ENCODE measurements around the gene PALM. TPM values are rescaled to one million over a fixed set of nuclear protein-coding genes. Genes with fewer than 3 reads are reported as not detected.

Gene PALM, protein sequence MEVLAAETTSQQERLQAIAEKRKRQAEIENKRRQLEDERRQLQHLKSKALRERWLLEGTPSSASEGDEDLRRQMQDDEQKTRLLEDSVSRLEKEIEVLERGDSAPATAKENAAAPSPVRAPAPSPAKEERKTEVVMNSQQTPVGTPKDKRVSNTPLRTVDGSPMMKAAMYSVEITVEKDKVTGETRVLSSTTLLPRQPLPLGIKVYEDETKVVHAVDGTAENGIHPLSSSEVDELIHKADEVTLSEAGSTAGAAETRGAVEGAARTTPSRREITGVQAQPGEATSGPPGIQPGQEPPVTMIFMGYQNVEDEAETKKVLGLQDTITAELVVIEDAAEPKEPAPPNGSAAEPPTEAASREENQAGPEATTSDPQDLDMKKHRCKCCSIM
- 11.4 to 15.5 TPM (median 14.4 TPM) in 5 replicates for total RNA-seq (2022; extraction: Qiagen RNA extraction)

DNA sequence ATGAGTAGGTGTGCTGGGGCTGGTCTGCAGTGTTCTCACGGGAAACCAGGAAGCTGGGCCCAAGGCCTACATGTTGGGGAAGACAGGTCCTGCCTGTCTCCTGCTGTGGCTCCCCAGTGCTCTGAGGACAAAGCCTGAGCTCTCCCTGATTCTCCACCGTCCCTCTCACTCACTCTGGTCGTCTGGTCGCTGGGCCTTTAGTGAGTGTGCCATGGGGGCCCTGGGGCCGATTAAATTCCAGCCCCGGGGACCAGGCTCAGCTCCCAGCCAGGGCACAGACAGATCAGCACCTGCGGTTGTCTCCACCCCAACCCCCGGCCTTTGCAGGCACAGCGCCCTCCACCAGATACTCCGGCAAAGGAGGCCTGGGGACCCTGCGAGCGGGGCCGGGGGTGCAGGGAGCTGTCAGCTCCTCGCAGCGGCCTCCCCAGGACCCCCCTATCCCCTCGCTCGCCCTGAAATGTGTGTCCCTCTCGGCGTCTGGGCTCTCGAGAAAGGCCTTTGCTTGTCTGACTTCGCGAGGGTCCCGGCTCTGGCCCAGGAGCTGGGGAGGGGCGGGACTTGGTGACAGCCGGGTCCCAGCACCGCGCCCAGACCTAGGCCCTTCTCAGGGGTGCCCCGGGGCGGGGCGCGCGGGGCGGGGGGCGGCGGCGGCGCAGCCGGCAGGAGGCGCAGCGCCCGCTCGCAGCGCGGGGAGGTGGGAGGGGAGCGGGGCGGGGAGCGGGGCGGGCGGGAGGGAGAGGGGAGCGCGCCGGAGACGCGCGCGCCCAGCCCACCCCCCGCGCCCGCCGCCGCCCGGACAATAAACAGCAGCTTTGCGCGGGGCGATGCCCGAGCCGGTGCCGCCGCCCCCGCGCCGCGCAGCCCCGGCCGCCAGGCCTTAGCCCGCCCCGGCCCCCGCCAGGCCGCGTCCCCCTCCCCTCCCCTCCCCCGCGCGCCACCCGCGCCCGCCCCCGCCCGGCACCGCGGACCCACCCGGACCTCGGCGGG lies at the start of gene PALM:
Gene PALM, plus strand, starts transcription at position 782 of the 990 bp plus-strand sequence. CDS start 212 bp downstream, outside the sequence.

DNA sequence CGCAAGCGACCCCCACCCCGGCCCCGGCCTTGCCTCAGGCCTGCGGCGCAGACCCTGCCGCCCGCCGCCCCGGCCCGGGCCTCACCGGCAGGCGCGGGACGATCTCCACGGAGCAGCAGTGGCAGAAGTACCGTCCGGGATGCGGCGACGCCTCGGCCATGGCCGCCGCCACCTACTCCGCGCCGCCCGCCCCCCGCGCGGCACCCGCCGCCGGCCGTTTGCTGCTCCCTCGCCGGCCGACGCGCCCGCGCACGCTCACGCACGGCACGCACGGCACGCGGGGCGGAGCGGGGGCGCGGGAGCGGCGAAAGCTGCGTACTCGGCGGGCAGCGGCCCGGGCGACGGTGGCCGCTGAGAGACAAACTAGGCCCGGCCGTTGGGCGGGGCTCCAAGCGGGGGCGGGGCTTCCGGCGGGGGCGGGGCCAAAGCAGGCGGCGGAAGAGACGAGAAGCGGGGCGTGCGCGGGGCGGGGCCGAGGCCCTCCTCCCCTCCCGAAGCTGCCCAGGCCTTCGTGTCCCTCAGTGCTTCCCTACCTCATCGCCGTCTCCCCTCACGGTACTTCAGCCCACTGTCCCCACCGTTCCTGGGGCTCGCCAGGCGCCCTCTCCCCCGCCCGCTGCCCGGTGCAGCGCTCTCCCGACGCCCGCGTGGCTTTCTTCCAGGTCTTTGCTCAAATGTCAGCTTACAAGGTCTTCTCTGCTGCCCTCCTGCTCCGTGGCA lies 45.6 kb upstream of the PALM start, which contains the start of gene RNF126:
Gene RNF126, minus strand, starts transcription at position 253 of the 720 bp plus-strand sequence. Its CDS starts 93 bp downstream, at position 160.

DNA sequence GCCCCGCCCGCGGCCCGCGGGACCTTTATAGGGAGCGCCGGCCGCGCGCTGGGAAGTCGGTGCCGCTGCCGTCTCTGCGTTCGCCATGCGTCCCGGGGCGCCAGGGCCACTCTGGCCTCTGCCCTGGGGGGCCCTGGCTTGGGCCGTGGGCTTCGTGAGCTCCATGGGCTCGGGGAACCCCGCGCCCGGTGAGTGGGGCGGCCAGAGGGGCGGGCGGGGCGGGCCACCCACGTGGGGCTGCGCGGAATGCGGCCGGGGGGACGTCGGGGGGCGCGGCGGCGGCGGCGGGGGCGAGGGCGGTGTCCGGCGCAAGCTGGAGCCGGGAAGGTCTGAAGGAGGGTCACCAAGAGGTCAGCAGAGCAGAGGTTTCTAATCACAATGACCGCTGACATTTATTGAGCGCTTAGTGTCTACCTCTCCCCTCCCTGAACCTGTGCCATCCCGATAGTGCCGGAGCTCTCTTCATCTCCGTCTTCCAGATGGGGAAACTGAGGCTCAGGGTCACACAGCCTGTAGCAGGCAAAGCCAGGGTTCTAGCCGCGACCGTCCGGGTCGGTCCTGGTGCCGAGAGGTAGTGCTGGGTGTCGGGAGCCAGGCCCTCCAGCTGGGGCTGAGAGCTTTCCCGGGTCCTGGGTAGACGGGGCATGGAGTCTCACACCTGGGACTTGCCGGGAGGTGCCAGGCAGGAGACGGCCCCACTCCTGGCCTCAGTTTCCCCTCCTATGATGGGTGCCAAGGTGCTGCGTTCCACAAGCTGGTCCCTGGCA lies 32.2 kb upstream of the PALM start, which contains the start of gene FSTL3:
Gene FSTL3, plus strand, starts transcription at position 54 of the 767 bp plus-strand sequence. Its CDS starts 32 bp downstream, at position 86.

DNA sequence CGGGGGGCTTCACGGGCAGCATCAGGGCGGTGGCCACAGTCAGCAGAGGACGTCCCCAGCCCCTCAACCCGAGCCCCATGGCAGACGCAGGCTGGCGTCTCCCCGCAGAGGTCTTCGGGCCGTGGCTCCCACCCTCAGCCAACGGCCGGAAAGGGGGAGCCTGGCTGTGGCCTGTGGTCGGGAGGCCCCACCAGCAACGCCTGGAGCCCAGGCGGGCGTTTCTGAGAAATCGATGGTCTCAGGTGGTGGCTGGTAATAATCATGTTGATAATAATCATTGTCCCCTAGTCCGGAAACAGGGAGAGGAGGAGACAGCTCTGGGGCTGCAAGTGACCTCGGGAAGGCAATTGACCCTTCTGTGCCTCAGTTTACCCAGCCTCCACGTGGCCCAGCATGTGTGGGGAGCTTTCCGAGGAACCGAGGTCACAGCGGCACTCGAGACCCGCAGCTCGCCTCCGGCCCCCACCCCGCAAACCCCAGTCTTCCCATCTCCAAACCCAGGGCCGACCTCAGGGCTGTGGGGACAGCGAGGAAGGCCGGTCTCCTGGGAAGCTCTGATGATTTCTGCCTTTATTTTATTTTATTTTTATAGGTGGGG lies 13.3 kb upstream of the PALM start, which contains the start of gene PRSS57:
Gene PRSS57, minus strand, starts transcription at position 101 of the 598 bp plus-strand sequence. Its CDS starts 22 bp downstream, at position 79.

DNA sequence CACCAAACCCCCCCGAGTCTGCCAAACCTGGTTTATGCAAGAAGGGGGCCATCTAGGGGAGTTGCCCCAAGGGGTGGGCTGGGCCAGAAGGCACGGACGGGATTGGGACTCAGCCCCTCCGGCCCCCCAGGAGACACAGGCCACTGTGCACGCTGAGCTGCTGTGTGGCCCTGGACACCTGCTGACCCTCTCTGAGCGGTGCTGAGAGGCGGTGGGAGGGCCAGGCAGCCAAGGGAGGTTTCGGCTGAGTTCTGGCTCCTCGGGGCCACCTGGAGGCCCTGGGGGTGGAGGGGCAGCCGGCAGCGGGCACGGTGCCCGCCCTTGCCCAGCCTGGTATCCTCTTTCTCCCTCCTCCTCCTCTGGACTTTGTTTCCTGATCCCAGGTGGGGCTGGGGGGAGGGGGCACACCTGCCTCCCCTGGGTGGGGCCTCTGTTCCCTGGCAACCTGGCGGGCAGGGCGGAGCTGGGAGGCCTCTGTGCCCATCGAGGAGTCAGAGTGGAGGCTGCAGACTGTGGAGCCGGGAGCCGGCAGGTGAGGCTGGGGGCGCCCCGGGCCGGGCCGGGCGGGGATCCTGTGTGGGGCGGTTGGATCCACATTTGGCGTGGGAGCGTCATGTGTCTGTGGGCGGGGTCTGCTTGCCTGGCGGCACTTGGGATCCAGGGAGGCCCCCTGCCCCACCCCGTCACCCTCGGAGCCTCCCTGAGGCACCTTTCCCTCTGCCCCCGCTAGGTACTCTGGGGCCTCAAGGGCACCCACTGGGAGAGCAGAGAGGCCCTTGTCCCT lies 42.1 kb downstream of the PALM start, which contains the start of gene MISP:
Gene MISP, plus strand, starts transcription at position 473 of the 784 bp plus-strand sequence. CDS start 5,835 bp downstream, outside the sequence.

DNA sequence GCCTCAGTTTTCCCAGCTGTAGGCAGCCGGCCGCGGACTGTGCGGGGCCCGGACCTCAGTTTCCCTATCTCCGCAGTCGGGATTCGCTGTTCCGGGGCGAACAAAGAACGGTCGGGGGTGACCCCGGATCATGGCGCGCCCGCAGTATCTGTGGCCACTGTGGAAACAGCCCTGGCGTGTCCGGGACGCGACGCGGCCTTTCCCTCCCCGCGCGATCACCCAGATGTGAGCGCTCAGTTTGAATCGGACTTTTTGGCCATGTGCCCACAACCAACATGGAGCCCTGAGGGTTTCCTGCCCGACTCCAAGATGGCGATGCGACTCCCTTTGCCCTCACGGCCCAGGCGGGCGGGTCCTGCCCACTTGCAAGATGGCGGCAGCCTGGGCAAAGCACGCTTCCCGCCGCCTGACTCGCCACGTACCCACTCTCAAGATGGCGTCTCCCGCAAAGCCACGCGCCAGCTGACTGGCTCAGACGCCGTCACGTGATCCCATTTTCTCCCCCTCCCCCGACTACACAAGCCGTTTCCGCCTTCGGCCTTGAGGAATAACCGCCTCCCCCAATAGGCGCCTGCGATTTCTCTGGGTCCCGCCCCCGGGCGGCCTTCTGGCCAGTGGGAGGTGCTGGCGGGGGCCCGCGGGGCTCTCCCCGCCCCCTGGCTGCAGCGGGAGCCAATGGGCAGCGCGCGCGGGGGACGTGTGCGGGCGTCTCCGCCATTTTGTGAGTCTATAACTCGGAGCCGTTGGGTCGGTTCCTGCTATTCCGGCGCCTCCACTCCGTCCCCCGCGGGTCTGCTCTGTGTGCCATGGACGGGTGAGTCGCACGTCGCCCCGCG lies 88.2 kb downstream of the PALM start, which contains the start of gene PTBP1:
Gene PTBP1, plus strand, starts transcription at position 761 of the 836 bp plus-strand sequence. Its CDS starts 46 bp downstream, at position 807.

Other genes starting within 250 kb of the PALM start
- gene SHC2, start 247.9 kb upstream of the PALM start, total RNA-seq (2022; extraction: Qiagen RNA extraction): 0.79 to 1.5 TPM (median 0.93 TPM) in 5 replicates
- gene MADCAM1, start 212.4 kb upstream of the PALM start, total RNA-seq (2022; extraction: Qiagen RNA extraction): 0.15 to 0.45 TPM (median 0.30 TPM) in 5 replicates
- 11.4 to 18.4 TPM (median 17.4 TPM) in 5 replicates for gene TPGS1, start 201.4 kb upstream of the PALM start, total RNA-seq (2022; extraction: Qiagen RNA extraction)
- gene CDC34, start 177.2 kb upstream of the PALM start, total RNA-seq (2022; extraction: Qiagen RNA extraction): 59.1 to 93.2 TPM (median 92.5 TPM) in 5 replicates
- gene GZMM, start 164.9 kb upstream of the PALM start, total RNA-seq (2022; extraction: Qiagen RNA extraction): 0.29 to 0.47 TPM (median 0.32 TPM) in 4 of 5 replicates, not detected in the other
- gene BSG, start 136.3 kb upstream of the PALM start, total RNA-seq (2022; extraction: Qiagen RNA extraction): 658 to 742 TPM (median 709 TPM) in 5 replicates
- 26.6 to 37.3 TPM (median 36.3 TPM) in 5 replicates for gene HCN2, start 119.1 kb upstream of the PALM start, total RNA-seq (2022; extraction: Qiagen RNA extraction)
- gene POLRMT, start 75.4 kb upstream of the PALM start, total RNA-seq (2022; extraction: Qiagen RNA extraction): 63.3 to 94.7 TPM (median 88.7 TPM) in 5 replicates
- 0.46 to 0.82 TPM (median 0.66 TPM) in 5 replicates for gene FGF22, start 69.1 kb upstream of the PALM start, total RNA-seq (2022; extraction: Qiagen RNA extraction)
- gene RNF126, start 45.7 kb upstream of the PALM start, total RNA-seq (2022; extraction: Qiagen RNA extraction): 54.8 to 75.9 TPM (median 73.1 TPM) in 5 replicates
- 217 to 278 TPM (median 258 TPM) in 5 replicates for gene FSTL3, start 32.5 kb upstream of the PALM start, total RNA-seq (2022; extraction: Qiagen RNA extraction)
- gene PRSS57, start 13.5 kb upstream of the PALM start, total RNA-seq (2022; extraction: Qiagen RNA extraction): 0.17 to 0.18 TPM in 2 of 5 replicates, not detected in the others
- gene MISP, start 42.2 kb downstream of the PALM start, total RNA-seq (2022; extraction: Qiagen RNA extraction): 67.9 to 84.4 TPM (median 83.1 TPM) in 5 replicates
- 194 to 234 TPM (median 198 TPM) in 5 replicates for gene PTBP1, start 88.5 kb downstream of the PALM start, total RNA-seq (2022; extraction: Qiagen RNA extraction)
- 3.1 to 5.0 TPM (median 4.7 TPM) in 5 replicates for gene PLPPR3, start 113.0 kb downstream of the PALM start, total RNA-seq (2022; extraction: Qiagen RNA extraction)
- 0.11 to 0.24 TPM (median 0.20 TPM) in 5 replicates for gene AZU1, start 118.9 kb downstream of the PALM start, total RNA-seq (2022; extraction: Qiagen RNA extraction)
- 0.15 to 0.60 TPM (median 0.43 TPM) in 5 replicates for gene PRTN3, start 132.1 kb downstream of the PALM start, total RNA-seq (2022; extraction: Qiagen RNA extraction)
- 0.14 to 0.23 TPM (median 0.16 TPM) in 5 replicates for gene ELANE, start 143.4 kb downstream of the PALM start, total RNA-seq (2022; extraction: Qiagen RNA extraction)
- gene CFD, start 150.7 kb downstream of the PALM start, total RNA-seq (2022; extraction: Qiagen RNA extraction): 10.6 to 25.0 TPM (median 22.7 TPM) in 5 replicates
- gene MED16, start 184.3 kb downstream of the PALM start, total RNA-seq (2022; extraction: Qiagen RNA extraction): 14.3 to 26.1 TPM (median 24.5 TPM) in 5 replicates
- gene RNU6-9, start 184.5 kb downstream of the PALM start, total RNA-seq (2022; extraction: Qiagen RNA extraction): not detected in 5 replicates
- gene R3HDM4, start 204.3 kb downstream of the PALM start, total RNA-seq (2022; extraction: Qiagen RNA extraction): 28.8 to 39.9 TPM (median 38.1 TPM) in 5 replicates
- gene KISS1R, start 208.4 kb downstream of the PALM start, total RNA-seq (2022; extraction: Qiagen RNA extraction): 0.25 to 0.48 TPM (median 0.41 TPM) in 5 replicates
- gene ARID3A, start 217.1 kb downstream of the PALM start, total RNA-seq (2022; extraction: Qiagen RNA extraction): 3.8 to 6.8 TPM (median 5.1 TPM) in 5 replicates